GM18508 (cell line): ENCODE data around the gene ARHGAP21.
"Not testable (repeated sequence)": the region's sequence is repeated elsewhere in the genome, so short reads cannot be mapped to it uniquely, and the experiment has no call there.

Source experiments
- ATAC-seq: cut with Tn5 transposase; IDR thresholded peaks from one replicate; pipeline ENCODE4 v1.9.1; 2021; ENCODE audit warnings: moderate number of reproducible peaks; ENCODE audit not compliant: insufficient read depth, unreplicated experiment

Gene ARHGAP21

GRCh38 chr10:24690961-24691512 lies 32.6 kb downstream of the ARHGAP21 start:
- no peak for ATAC-seq

- no peak for ATAC-seq
Observed at GRCh38 chr10:24685958-24686540, 37.6 kb downstream of the ARHGAP21 start.

- ATAC-seq = no peak
Observed at GRCh38 chr10:24683554-24683953, 40.1 kb downstream of the ARHGAP21 start.

- ATAC-seq = no peak
Observed at GRCh38 chr10:24681572-24682088, 42.1 kb downstream of the ARHGAP21 start.

GRCh38 chr10:24680647-24681524 lies 42.8 kb downstream of the ARHGAP21 start:
- no peak for ATAC-seq

- no peak for ATAC-seq
Observed at GRCh38 chr10:24678757-24679156, 44.9 kb downstream of the ARHGAP21 start.

- ATAC-seq = peak; percentile 74
Observed at GRCh38 chr10:24674892-24675632, 48.6 kb downstream of the ARHGAP21 start.

DNA sequence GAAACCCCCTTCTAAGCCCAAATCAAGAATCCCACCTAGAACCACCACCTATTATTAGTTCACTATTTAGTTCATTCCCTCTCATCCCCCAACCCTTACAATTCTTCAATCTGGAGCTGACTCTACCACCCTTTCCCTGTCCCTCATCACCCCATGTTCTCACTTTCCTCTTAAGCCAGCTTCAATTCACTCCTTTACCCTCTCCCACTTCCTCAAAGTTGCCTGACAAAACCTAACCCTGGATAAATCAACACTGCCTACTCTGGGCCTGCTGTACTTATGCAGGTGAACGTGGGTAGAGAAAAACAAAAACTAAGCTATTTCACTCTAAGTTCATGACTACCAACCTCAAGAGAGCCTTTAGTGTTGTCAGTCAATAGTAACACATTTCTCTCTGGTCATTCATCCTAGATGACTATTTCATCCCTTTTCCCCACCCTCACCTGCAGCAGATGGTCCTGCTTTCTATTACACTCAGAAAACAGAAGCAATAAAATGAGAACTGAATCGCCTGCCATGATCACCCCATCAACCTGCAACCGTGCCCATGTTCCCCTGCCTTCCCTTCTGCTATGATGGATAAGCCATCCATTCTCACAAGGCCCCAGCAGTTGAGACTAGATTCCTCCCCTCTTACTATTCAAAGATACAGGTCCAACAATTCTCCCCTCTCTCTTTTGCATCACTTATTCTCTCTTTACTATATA lies 52.6 kb downstream of the ARHGAP21 start:
- ATAC-seq = no peak

DNA sequence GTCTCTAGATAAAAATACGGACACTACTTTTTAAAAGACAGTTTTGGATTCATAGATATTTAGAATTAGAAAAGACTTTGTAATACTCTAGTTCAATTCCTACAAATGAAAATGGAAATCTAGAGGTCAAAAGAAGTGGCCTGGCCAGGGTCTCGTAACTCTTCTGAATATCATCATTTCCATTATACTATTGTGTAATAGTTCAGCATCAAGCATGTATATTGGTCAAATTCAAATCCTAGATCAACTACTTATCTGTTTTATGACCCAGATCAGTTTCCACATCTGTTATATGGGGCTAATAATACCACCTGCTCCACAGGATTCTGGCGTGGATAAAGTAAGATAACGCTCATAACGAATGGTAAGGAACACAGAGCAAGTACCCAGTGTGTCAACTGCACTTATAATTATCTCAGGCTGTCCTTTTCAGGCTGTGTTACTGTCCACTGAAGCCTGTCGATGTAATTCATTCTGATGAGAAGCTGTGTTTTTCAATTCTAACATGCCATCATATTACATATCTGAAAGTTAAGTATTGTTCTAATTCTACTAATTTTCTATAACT lies 54.3 kb downstream of the ARHGAP21 start:
- no peak for ATAC-seq

DNA sequence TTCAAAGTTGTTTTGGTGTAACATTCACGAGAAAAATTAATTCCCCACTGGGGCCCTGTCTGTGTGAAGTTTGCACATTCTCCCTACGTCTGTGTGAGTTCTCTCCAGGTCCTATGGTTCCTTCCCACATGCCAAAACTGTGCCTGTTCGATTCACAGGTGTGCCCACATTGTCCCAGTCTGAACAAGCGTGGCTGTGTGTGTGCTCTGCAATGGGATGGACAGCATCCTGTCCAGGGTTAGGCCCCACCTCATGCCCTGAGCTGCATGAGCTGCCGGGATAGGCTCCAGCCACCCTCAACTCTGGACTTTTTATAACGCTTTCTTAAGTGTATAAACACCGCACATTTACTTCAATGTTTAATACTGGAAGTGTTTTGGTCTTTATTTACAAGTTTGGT lies 55.4 kb downstream of the ARHGAP21 start:
- ATAC-seq = no peak

GRCh38 chr10:24664991-24665390 lies 58.7 kb downstream of the ARHGAP21 start:
- ATAC-seq = no peak

- no peak for ATAC-seq
Observed at GRCh38 chr10:24661376-24661775, 62.3 kb downstream of the ARHGAP21 start.

DNA sequence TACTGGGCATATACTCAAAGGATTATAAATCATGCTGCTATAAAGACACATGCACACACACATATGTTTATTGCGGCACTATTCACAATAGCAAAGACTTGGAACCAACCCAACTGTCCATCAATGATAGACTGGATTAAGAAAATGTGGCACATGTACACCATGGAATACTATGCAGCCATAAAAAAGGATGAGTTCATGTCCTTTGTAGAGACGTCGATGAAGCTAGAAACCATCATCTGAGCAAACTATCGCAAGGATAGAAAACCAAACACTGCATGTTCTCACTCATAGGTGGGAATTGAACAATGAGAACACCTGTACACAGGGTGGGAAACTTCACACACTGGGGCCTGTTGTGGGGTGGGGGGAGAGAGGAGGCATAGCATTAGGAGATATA lies 65.4 kb downstream of the ARHGAP21 start:
- not testable (repeated sequence) for ATAC-seq

DNA sequence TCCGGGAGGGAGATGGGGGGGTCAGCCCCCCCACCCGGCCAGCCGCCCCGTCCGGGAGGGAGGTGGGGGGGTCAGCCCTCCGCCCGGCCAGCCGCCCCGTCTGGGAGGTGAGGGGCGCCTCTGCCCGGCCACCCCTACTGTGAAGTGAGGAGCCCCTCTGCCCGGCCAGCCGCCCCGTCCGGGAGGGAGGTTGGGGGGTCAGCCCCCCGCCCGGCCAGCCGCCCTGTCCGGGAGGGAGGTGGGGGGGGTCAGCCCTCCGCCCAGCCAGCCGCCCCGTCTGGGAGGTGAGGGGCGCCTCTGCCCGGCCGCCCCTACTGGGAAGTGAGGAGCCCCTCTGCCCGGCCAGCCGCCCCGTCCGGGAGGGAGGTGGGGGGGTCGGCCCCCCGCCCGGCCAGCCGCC lies 67.4 kb downstream of the ARHGAP21 start:
- not testable (repeated sequence) for ATAC-seq

GRCh38 chr10:24652381-24652957 lies 71.2 kb downstream of the ARHGAP21 start:
- ATAC-seq = peak; percentile 87

- ATAC-seq = peak; percentile 14
Observed at GRCh38 chr10:24651923-24652322, 71.8 kb downstream of the ARHGAP21 start.

GRCh38 chr10:24650669-24651391 lies 72.9 kb downstream of the ARHGAP21 start:
- ATAC-seq = no peak

- no peak for ATAC-seq
Observed at GRCh38 chr10:24645784-24646183, 77.9 kb downstream of the ARHGAP21 start.

GRCh38 chr10:24645022-24645421 lies 78.7 kb downstream of the ARHGAP21 start:
- no peak for ATAC-seq
